ENCODE results near the gene PNPLA7. TPM values are rescaled to one million over a fixed set of nuclear protein-coding genes. Genes with fewer than 3 reads are reported as not detected.

Gene PNPLA7
- total and polyA plus RNA-seq, 2 of the 13 experiments (the other 11 are each of a cell fraction or from before 2014, with no cell fraction given): 0.42 to 1.5 TPM

- TF ChIP-seq ZNF782 (CRISPR knock-in tag; IDR thresholded peaks at IDR 0.05; ENCODE audit: borderline replicate concordance) (no peak), FOXA3 (CRISPR knock-in tag; IDR thresholded peaks at IDR 0.05) (no peak), CAMTA2 (CRISPR knock-in tag; IDR thresholded peaks at IDR 0.05; ENCODE audit: borderline replicate concordance) (no peak), ZNF20 (CRISPR knock-in tag; IDR thresholded peaks at IDR 0.05) (no peak), ZBTB3 (CRISPR knock-in tag; IDR thresholded peaks at IDR 0.05; ENCODE audit: borderline replicate concordance, low read depth) (no peak), KLF12 (CRISPR knock-in tag; IDR thresholded peaks at IDR 0.05; ENCODE audit: borderline replicate concordance) (peak; percentile 34; the same call in 1 of the 2 replicates), HDAC1 (CRISPR knock-in tag; IDR thresholded peaks at IDR 0.05) (peak; percentile 58), TFAP4 (IDR thresholded peaks at IDR 0.05; ENCODE audit: borderline replicate concordance, low read depth) (no peak), ZNF83 (CRISPR knock-in tag; IDR thresholded peaks at IDR 0.05; ENCODE audit: borderline replicate concordance) (no peak), SSRP1 (CRISPR knock-in tag; IDR thresholded peaks at IDR 0.05) (no peak), ZNF615 (CRISPR knock-in tag; IDR thresholded peaks at IDR 0.05; ENCODE audit: borderline replicate concordance) (no peak), KDM2A (CRISPR knock-in tag; IDR thresholded peaks at IDR 0.05; ENCODE audit: borderline replicate concordance, low read depth) (peak; percentile 68; the same call in 1 of the 2 replicates), DNMT3B (CRISPR knock-in tag; conservative IDR thresholded peaks at IDR 0.05) (no peak), ZSCAN31 (CRISPR knock-in tag; IDR thresholded peaks at IDR 0.05; ENCODE audit: low read depth) (0 out of 2 replicates have a peak, but pooled peaks have one; percentile 20), GATAD2A (CRISPR knock-in tag; IDR thresholded peaks at IDR 0.05) (peak; percentile 53; the same call in 1 of the 2 replicates), ZNF276 (CRISPR knock-in tag; IDR thresholded peaks at IDR 0.05; ENCODE audit: low read depth) (no peak), THAP8 (CRISPR knock-in tag; IDR thresholded peaks at IDR 0.05; ENCODE audit: borderline replicate concordance) (no peak), ZNF775 (CRISPR knock-in tag; IDR thresholded peaks at IDR 0.05; ENCODE audit: borderline replicate concordance) (no peak), POGK (CRISPR knock-in tag; conservative IDR thresholded peaks at IDR 0.05) (peak; percentile 16; the same call in 1 of the 2 replicates), RARA (CRISPR knock-in tag; IDR thresholded peaks at IDR 0.05) (peak; percentile 39), NKX3-1 (CRISPR knock-in tag; IDR thresholded peaks at IDR 0.05) (no peak), ZMAT3 (CRISPR knock-in tag; conservative IDR thresholded peaks at IDR 0.05) (peak; percentile 39; the same call in 1 of the 2 replicates), SP4 (CRISPR knock-in tag; IDR thresholded peaks at IDR 0.05) (peak; percentile 72), FIP1L1 (IDR thresholded peaks at IDR 0.05; ENCODE audit: borderline replicate concordance, insufficient read depth, low read depth, low read length) (no peak), ZNF672 (CRISPR knock-in tag; IDR thresholded peaks at IDR 0.05) (no peak)
These were observed 1.2 kb upstream of the PNPLA7 start, which contains the start of gene MRPL41 (continued) for GRCh38 chr9:137551264-137552021.

Data from HepG2 (cell line).